GM18507 (cell line): ENCODE data around the gene PEPD.
A peak's percentile ranks its signal among the peaks of the same experiment; 100 is the strongest.
"Not testable (repeated sequence)": the region's sequence is repeated elsewhere in the genome, so short reads cannot be mapped to it uniquely, and the experiment has no call there.

Source experiments
- DNase-seq: peaks from one replicate; pipeline ENCODE4 v3.0.0; 2011; ENCODE audit warnings: low read depth; ENCODE audit not compliant: insufficient read length; ENCODE audit errors: extremely low spot score
- FAIRE-seq: peaks from 2 replicates; lab custom pipeline; 2011; peaks lifted over from hg19 to GRCh38; lab: Jason Lieb, UNC

Gene PEPD

DNA sequence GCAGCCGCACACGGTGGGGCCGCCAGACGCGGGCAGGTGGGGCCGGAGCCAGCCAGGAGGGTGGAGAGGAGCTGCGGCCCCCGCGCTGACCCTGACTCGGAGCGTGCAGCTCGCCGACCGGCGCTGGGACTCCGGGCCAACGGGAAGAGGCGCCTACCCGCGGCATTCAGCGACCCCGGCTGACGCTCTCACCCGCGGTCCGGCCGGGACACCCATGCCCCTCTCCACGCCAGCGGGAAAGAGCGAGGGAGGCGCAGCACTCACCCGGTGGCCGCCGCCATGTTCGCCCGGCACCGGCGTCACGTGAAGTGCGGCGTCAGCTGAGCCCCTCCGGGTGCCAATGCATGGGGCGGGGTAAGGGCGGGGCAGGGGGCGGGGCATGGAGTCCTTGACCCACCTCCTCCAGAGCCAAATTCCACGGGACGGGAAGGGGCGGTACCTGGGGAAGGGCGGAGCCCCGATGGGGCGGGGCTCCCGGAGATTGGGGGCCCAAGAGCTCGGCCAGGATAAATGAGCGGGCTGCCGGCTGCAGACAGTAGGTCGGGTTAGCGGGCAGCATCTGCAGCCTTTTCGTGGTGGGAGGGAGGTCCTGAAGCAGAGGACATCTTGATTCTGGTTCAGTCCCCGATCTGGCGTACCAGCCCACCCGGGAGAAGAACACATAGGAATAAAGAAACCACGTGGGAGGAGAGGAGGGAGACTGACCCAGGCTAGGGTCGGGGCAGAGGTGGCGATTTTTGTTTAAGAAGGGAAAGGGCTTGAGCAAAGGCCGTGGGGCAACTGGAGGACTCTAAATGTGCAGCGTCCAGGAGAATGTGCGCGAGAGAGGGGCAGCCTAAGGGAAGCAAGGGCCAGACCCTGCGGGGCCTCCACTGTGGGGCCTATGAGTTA lies at the start of gene PEPD:
Gene PEPD, minus strand, starts transcription at position 312 of the 891 bp plus-strand sequence. Its CDS starts 31 bp downstream, at position 281.
- DNase-seq (peak; percentile 99), FAIRE-seq (peak; percentile 82)

DNA sequence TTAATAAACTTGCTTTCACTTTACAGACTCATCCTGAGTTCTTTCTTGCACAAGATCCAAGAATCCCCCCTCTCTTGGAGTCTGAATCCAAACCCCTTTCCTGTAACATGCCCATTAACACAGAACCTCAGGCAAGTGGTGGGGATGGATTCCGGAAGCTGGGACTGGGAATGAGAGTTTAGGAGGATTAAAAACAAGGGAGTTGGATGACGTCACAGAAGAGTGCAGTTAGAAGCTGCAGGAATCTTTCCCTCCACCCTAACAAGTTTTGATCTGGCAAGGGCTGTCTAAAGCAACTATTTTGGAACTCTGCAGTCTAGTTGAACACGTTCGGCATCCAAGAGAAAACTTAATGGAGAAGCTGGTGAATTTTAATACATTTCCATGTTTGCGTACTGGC lies 48.2 kb upstream of the PEPD start:
- no peak for FAIRE-seq

DNA sequence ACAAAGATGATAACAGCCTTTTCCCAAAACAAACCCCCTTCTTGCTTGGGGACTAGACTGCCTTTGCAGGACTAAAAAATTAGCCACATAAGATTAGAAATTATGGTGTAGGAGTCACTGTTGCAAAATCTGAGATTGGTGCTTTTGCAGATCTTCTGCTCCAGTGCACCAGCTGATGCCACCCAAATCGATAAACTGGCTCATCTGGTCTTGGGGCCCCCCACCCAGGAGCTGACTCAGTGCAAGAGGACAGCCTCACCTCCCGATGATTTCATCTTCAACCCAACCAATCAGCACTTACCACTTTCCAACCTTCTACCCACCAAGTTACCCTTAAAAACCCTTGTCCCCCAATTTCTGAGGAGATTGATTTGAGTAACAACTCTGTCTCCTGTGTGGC lies 47.1 kb upstream of the PEPD start:
- FAIRE-seq (no peak), DNase-seq (no peak)

More for the DNA sequence above, 48.2 kb upstream of the PEPD start:
- DNase-seq: no peak

DNA sequence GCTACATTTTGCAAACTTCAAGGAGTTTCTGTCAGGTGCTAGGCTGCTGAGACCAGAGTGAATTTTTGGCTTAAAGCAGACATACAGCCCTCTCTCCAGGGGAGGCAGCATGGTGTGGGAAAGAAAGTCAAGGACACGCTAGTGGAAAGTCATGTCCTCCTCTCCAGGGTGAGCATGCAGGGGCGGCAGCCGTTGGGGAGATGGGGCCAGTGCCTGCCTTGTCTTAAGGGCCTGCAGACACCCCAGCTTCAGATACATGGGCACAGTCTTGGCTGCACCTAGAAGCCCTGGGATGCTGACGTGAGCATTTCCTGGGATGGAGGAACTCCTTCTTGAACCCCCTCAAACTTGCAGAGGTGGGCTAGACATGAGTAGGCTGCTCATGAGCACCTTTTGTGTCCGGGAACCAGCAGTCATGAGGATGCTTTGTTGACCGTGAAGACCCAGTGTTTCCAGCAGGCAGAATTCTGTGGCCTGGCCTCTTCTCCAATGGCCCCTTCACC lies 43.3 kb upstream of the PEPD start:
- DNase-seq: no peak
- no peak for FAIRE-seq

DNA sequence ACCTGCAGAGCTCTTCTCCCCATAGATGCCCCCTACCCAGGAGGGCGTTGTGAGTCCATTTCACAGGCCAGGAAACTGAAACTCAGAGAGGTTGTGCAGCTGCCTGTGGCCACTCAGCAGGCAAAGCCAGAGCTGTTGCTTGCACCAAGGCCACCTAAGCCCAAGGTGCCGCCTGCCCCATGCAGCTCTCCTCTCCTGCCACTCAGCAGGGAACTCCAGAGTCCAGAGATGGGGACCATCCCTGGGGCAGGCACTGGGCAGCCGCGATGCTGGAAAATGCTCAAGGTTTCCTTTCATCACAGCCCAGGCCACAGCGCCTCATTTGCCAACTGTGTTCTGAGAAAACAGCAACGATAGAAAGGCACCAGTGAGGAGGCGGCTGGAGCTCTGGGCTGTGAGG lies 41.0 kb upstream of the PEPD start:
- no peak for FAIRE-seq
- no peak for DNase-seq

DNA sequence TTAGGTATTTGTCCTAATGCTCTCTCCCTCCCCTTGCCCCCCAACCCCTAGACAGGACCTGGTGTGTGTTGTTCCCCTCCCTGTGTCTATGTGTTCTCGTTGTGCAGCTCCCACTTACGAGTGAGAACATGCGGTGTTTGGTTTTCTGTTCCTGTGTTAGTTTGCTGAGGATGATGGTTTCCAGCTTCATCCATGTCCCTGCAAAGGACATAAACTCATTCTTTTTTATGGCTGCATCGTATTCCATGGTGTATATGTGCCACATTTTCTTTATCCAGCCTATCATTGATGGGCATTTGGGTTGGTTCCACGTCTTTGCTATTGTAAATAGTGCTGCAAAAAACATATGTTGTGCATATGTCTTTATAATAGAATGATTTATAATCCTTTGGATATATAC lies 40.1 kb upstream of the PEPD start:
- not testable (repeated sequence) for DNase-seq, FAIRE-seq

DNA sequence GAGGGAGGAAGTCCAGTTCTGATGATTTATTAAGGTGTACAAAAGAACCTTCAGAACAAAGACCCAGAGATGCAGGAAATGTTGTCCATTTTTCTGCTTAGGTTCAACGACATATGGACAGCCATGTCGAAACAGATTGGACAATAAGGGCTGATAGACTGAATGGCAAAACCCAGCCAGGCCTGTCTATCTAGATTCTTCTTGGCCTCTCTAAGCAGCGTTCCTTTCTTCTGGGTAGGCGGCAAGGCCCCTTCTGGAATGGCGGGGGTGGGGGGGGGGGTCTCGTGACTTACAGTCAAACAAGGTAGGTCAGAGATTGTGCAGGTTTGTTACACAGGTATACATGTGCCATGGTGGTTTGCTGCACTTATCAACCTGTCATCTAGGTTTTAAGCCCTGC lies 39.7 kb upstream of the PEPD start:
- FAIRE-seq (no peak), DNase-seq (no peak)

DNA sequence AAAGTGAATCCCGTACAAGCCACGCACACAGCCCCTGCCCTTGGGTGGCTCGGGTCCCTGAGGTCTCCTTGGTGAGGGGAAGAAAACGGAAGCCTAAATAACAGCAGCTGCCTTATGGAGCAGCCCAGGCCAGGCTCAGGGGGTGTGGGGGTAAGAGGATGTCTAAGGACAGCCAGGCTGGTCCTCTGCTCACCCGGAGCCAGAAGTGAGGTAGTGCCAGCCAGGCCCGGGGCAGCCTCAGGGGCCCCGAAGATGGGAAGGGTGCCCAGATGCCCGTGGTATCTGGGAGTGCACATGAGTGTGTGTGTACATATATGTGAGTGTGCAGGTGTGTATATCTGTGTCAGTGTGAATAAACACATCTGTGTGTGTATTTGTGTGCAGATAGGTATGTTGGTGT lies 38.4 kb upstream of the PEPD start:
- no peak for FAIRE-seq
- no peak for DNase-seq

DNA sequence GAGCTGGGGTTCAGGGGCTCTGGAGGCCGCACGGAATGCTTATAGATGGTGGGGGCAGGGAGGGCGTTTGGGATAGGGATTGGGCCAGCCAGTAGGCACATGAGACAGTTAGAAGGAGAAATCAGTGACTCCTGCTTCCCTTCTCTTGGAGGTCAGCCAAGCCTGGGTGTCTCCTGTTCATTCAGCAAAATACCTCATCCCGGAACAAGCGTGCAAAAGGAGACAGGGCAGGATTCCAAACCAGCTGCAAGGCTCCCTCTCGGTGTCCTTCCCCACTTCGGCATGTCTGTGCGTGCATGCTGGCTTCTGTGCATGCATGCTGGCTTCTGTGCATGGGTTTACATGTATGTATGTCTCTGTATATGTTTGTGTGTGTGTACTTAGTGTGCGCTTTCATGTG lies 37.3 kb upstream of the PEPD start:
- no peak for DNase-seq
- FAIRE-seq: no peak

DNA sequence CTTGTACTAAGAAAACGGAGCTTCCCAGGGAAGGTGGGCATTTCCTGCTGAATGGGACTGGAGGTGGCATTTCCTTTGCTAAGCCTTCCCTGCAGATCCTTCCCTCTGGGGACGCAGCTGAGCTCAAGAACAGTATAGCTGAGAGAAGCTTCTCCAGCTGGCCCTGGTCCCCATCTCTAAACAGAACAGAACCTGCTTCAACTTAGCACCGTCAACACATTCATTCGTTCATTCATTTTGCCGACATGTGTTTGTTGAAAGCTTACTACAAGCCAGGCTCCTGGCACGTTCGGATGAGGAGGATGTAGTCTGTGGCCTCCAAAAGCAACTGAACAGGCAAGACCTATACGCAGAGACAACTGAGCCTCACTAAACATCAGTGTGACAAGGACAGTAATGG lies 36.6 kb upstream of the PEPD start:
- FAIRE-seq (no peak), DNase-seq (no peak)

DNA sequence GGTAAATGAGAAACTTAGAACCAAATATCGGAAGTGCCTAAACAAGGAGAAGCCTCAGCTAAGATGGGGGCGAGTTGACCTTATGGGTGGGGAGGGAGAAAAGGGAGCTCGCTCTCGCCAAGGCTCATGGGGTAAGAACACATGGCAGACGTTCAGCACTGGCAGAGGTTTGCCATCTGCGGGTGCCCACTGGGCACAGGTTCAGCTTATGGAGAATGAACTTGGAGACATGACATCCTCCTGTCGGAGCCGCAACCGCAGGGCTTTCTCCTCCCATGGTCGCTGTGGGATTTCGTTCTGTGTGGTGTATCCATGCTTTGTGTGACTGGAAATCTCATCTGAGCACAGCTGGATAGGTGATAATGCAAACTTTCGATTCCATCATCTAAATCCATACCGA lies 36.1 kb upstream of the PEPD start:
- FAIRE-seq (no peak), DNase-seq (no peak)

DNA sequence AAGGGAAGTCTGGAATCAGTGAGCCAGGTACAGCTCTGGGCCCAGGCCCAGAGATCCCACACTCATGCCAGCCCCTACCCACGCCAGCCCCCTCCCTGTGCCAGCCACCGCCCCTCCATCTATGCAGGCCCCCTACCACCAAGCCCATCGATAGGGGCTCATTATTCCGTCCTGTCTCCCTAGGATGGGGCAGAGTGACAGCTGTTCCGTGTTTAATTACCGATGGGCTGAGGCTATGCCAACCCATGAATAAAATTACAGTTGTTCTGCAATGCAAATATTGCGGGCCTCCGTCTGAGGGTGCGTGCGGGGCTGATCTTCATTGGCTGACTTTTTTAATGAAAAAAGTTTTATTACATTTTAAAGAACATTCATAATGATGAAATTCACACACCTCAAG lies 35.6 kb upstream of the PEPD start:
- DNase-seq: no peak
- no peak for FAIRE-seq

DNA sequence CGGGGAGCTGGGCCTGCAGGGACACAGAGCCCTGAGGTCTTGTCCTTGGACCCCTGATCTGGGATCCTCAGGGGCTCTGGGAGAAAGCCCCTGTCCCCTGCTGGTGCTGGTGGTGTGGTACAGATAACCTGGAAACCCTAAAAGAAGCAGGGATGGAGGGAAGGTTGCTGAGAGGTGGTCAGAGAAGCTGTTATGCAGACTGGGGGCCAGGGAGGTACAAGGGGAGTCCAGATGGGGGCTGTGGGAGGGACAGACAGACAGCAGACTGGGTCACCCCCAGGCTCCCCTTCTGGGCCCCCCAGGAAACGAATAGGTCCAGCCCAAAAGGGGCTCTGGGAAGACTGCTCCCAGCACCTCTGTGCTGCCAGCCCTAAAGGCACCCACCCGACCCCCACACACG lies 34.7 kb upstream of the PEPD start:
- no peak for FAIRE-seq
- no peak for DNase-seq

DNA sequence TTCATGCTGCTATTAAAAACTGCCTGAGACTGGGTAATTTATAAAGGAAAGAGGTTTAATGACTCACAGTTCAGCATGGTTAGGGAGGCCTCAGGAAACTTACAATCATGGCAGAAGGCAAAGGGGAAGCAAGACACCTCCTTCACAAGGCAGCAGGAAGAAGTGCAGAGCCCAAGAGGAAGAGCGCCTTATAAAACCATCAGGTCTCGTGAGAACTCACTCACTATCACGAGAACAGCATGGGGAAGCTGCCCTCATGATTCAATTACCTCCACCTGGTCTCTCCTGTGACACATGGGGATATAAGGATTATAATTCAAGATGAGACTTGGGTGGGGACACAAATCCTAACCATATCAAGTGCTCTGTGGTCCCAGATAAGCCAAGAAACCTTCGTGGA lies 34.1 kb upstream of the PEPD start:
- FAIRE-seq, DNase-seq: not testable (repeated sequence)

DNA sequence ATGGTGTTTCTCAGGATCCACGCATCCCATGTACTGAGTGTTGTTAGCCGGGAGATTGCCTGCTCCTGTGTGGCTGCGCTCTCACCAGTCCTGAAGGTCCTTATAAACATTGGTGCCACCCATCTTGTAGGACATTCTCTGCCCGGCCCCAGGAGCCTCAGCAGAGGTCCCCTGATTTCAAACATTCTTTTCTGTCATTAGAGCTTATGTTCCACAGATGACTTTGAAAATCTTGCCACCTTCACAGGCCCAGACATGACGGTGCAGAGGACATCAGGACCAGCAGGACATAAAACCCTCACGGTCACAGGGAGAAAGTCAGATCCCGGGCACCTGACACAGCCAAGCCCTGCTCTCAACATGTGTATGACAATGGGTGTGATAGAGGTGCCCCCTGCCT lies 33.2 kb upstream of the PEPD start:
- no peak for DNase-seq
- FAIRE-seq: no peak

DNA sequence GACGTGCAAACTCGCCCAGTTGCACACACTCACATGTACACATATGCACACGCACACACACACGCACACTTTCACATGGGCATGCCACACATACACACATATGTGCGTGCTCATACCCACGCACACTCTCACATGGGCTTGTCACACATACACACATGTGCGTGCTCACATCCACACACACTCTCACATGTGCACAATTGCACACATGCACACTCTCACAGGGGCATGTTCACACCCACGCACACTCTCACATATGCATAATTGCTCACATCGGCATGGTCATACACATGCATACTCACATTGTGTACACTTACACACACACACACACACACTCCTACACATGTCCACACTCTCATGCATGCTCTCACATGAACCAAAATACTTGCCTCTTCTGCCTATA lies 32.8 kb upstream of the PEPD start:
- DNase-seq (no peak), FAIRE-seq (no peak)

DNA sequence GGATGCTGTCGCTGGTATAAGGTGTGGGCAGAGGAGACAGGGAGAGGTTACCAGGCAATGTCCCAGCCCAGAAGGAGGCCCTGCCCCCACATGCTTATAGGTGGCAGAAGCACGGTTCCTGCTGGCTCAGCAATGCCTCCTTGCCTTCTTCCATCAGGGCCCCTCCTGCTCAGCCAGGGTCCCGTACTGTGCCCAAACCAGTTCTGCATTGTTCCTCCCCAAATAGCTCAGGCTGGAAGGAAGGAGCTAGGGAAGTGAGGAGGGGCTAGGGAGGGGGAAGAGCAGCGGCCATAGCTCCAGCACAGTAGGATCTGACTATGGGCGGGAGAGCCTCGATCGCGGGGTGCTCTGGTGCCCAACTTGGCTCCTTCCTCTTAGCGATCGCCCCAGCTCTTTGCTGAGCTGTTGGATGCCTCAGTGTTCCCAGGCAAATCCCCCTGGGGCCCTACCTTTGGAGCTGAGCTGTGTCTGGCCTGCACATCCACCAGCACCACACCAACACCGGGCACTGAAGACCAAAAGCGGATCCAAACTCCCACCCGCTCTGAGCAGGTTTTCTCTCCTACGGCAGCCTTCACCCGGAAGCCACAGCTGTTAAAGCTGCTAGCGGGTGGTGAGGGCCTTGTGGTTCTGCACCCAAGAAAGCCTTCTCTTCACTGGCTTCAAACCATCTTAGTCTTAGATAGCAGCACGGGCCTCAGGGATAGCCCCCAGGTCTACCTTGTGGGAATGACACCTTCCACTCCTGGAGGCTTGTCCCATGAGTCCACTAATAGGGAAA lies 32.1 kb upstream of the PEPD start:
- DNase-seq (no peak), FAIRE-seq (no peak)

DNA sequence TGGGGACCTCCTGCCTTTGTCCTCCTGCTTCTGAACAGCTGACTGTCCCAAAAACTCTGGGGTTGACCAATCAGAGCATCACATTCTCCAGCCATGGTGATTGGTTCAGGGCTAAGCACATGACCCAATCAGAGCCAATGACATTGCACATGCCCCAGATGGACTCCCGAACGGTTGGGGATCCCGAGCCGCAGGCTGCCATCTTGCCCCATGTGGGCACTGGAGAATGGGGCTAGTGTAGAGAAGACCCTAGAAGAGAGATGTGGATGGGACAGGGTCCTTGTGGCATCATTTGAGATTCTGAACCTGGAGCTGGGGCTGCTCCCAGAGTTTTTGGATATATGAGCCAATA lies 31.3 kb upstream of the PEPD start:
- FAIRE-seq (no peak), DNase-seq (no peak)

DNA sequence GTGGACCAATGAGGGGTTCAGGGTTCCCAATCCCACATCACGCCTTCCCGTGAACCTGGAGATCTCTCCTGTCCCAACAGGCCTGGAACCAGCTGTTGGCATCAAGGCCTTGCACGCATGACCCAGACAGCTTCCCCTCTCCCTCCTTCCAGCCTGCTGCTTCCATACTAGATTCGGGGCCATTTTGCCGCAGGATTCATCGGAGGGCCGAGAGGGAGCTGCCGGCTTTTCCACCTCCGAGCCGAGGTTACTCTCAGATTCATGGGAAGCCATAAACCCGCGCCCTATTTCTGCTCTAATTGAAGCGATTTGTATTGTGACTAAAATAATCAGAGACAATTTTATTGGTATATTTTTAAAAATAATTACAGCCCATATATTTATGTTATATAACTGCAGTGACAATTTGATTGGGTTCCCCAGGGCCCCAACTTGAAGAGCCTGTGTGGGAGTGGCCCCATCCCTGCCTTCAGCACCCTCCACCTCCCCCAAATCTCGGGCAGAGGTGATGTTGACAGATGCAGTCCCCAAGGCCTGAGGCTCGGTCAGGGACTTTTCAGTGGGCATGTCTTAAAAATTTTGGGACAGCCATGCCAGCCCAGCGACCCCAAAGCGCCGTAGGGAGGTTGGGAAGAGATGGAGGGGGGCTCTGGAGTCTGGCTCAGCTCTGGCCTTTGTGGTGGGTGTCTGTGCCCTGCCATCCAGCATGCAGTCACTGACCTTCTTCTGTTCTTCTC lies 30.8 kb upstream of the PEPD start:
- FAIRE-seq (no peak), DNase-seq (no peak)

DNA sequence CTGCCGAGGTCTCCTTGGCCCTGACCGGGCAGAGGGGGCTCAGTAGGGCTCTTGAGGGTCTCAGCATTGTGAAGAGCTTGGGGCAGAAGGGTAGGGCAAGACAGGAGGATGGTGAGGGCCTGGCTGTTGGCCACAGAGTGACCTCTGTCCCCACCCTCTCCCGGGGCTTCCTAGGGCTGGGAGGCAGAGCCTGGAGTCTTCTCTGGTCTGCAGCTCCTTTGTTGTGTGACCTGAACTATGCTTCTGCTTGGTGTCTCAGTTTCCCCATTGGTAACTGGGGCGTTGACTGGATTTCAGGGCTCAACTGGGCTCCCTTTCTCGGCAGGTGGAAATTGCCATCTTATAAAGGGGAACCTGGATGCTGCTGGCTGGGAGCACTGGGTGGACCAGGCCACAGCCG lies 30.1 kb upstream of the PEPD start:
- FAIRE-seq (no peak), DNase-seq (no peak)
